CD4-positive, alpha-beta T cell treated with Interleukin-6 for 4 hours (primary cell): ENCODE measurements around the gene POLK.
A peak's percentile ranks its signal among the peaks of the same experiment; 100 is the strongest.
"Not testable (repeated sequence)": the region's sequence is repeated elsewhere in the genome, so short reads cannot be mapped to it uniquely, and the experiment has no call there.

Experiments
- DNase-seq: peaks from one replicate; pipeline ENCODE4 v3.0.0-alpha.2; 2020; ENCODE audit warnings: mixed read lengths

POLK gene

GRCh38 chr5:75511435-75512382 lies at the start of gene POLK, which contains the start of gene CERT1:
Gene POLK (plus strand): TSS chr5:75511891.
Gene CERT1 (minus strand): TSS chr5:75511629. CDS start chr5:75511207, 422 bp downstream.
- peak; percentile 97 for DNase-seq

- DNase-seq = no peak
Measured at GRCh38 chr5:75463726-75464125, 48.0 kb upstream of the POLK start.

GRCh38 chr5:75465480-75465879 lies 46.2 kb upstream of the POLK start:
- DNase-seq = no peak

GRCh38 chr5:75466006-75466716 lies 45.5 kb upstream of the POLK start:
- no peak for DNase-seq

- no peak for DNase-seq
Measured at GRCh38 chr5:75468593-75468992, 43.1 kb upstream of the POLK start.

GRCh38 chr5:75469017-75469416 lies 42.7 kb upstream of the POLK start:
- no peak for DNase-seq

- DNase-seq = no peak
Measured at GRCh38 chr5:75471193-75471592, 40.5 kb upstream of the POLK start.

- DNase-seq = no peak
Measured at GRCh38 chr5:75472973-75473372, 38.7 kb upstream of the POLK start.

GRCh38 chr5:75473463-75473862 lies 38.2 kb upstream of the POLK start:
- no peak for DNase-seq

- no peak for DNase-seq
Measured at GRCh38 chr5:75475364-75475763, 36.3 kb upstream of the POLK start.

- no peak for DNase-seq
Measured at GRCh38 chr5:75481024-75481423, 30.7 kb upstream of the POLK start.

GRCh38 chr5:75482482-75482881 lies 29.2 kb upstream of the POLK start:
- no peak for DNase-seq

GRCh38 chr5:75484605-75485004 lies 27.1 kb upstream of the POLK start:
- DNase-seq = no peak

GRCh38 chr5:75489847-75490246 lies 21.8 kb upstream of the POLK start:
- not testable (repeated sequence) for DNase-seq

- no peak for DNase-seq
Measured at GRCh38 chr5:75491621-75492020, 20.1 kb upstream of the POLK start.

GRCh38 chr5:75496026-75496425 lies 15.7 kb upstream of the POLK start:
- DNase-seq = no peak

- DNase-seq = no peak
Measured at GRCh38 chr5:75498208-75498777, 13.4 kb upstream of the POLK start.

- not testable (repeated sequence) for DNase-seq
Measured at GRCh38 chr5:75498875-75499274, 12.8 kb upstream of the POLK start.

GRCh38 chr5:75505112-75505511 lies 6.6 kb upstream of the POLK start:
- DNase-seq = not testable (repeated sequence)

GRCh38 chr5:75507841-75508240 lies 3.9 kb upstream of the POLK start:
- DNase-seq = no peak

- DNase-seq = no peak
Measured at GRCh38 chr5:75509546-75509945, 2.1 kb upstream of the POLK start.

GRCh38 chr5:75509956-75510355 lies 1.7 kb upstream of the POLK start:
- no peak for DNase-seq

GRCh38 chr5:75510417-75510835 lies 1.3 kb upstream of the POLK start:
- peak; percentile 2 for DNase-seq
